ENCODE data around the gene ORAI1. TPM values are rescaled to one million over a fixed set of nuclear protein-coding genes. Genes with fewer than 3 reads are reported as not detected.
"Not testable (repeated sequence)": the region's sequence is repeated elsewhere in the genome, so short reads cannot be mapped to it uniquely, and the experiment has no call there.

Gene ORAI1
- total RNA-seq, 1 donor from 2014 or later = 10.3 TPM

- no peak for DNase-seq (ENCODE audit: low spot score in 2 of 2, unreplicated experiment in 2 of 2)
- Mint-ChIP-seq H3K36me3 (no peaks in the 10 kb centered on the region), H3K27me3 (ENCODE audit: low read depth) (no peaks in the 10 kb centered on the region), H3K4me3 (peak overlapping the region; percentile 80), H3K27ac (peak overlapping the region; percentile 73), H3K9me3 (no peaks in the 10 kb centered on the region), H3K4me1 (peaks cover 12% of the 10 kb centered on the region)
- no peak for TF ChIP-seq CTCF (IDR thresholded peaks at IDR 0.05; ENCODE audit: unreplicated experiment)
Observed at GRCh38 chr12:121673013-121673511, 46.7 kb downstream of the ORAI1 start.

- Mint-ChIP-seq H3K4me1 (peaks cover 21% of the 10 kb centered on the region), H3K4me3 (no peak overlapping the region), H3K9me3 (no peaks in the 10 kb centered on the region), H3K27me3 (ENCODE audit: low read depth) (no peaks in the 10 kb centered on the region), H3K36me3 (no peaks in the 10 kb centered on the region), H3K27ac (no peak overlapping the region)
- no peak for DNase-seq (ENCODE audit: low spot score in 2 of 2, unreplicated experiment in 2 of 2)
- TF ChIP-seq CTCF (IDR thresholded peaks at IDR 0.05; ENCODE audit: unreplicated experiment) = no peak
Observed at GRCh38 chr12:121676190-121676589, 49.9 kb downstream of the ORAI1 start.

GRCh38 chr12:121678305-121678704, 52.0 kb downstream of the ORAI1 start:
- peaks cover 16% of the 10 kb centered on the region for H3K4me1 Mint-ChIP-seq
- no peak overlapping the region for H3K4me3 Mint-ChIP-seq
- no peak for DNase-seq (ENCODE audit: low spot score in 2 of 2, unreplicated experiment in 2 of 2)
- no peak for TF ChIP-seq CTCF (IDR thresholded peaks at IDR 0.05; ENCODE audit: unreplicated experiment)
- H3K36me3 Mint-ChIP-seq = no peaks in the 10 kb centered on the region
- no peaks in the 10 kb centered on the region for H3K27me3 Mint-ChIP-seq (ENCODE audit: low read depth)
- H3K9me3 Mint-ChIP-seq = no peaks in the 10 kb centered on the region
- no peak overlapping the region for H3K27ac Mint-ChIP-seq

- H3K9me3 Mint-ChIP-seq = no peaks in the 10 kb centered on the region
- no peaks in the 10 kb centered on the region for H3K27me3 Mint-ChIP-seq (ENCODE audit: low read depth)
- no peak for TF ChIP-seq CTCF (IDR thresholded peaks at IDR 0.05; ENCODE audit: unreplicated experiment)
- no peak overlapping the region for H3K4me3 Mint-ChIP-seq
- peaks cover 13% of the 10 kb centered on the region for H3K4me1 Mint-ChIP-seq
- H3K36me3 Mint-ChIP-seq = no peaks in the 10 kb centered on the region
- DNase-seq (ENCODE audit: low spot score in 2 of 2, unreplicated experiment in 2 of 2) = no peak
- H3K27ac Mint-ChIP-seq = peak overlapping the region; percentile 57
Observed at GRCh38 chr12:121678716-121679300, 52.5 kb downstream of the ORAI1 start.

- H3K27ac Mint-ChIP-seq; DNase-seq (ENCODE audit: low spot score in 2 of 2, unreplicated experiment in 2 of 2); H3K9me3 Mint-ChIP-seq; H3K36me3 Mint-ChIP-seq; H3K27me3 Mint-ChIP-seq (ENCODE audit: low read depth); H3K4me3 Mint-ChIP-seq: not testable (repeated sequence)
- H3K4me1 Mint-ChIP-seq = peaks cover 13% of the 10 kb centered on the region
Observed at GRCh38 chr12:121679661-121680197, 53.4 kb downstream of the ORAI1 start.

- peak overlapping the region; percentile 3 for H3K27ac Mint-ChIP-seq
- H3K9me3 Mint-ChIP-seq = no peaks in the 10 kb centered on the region
- H3K4me3 Mint-ChIP-seq = no peak overlapping the region
- peaks cover 2% of the 10 kb centered on the region for H3K27me3 Mint-ChIP-seq (ENCODE audit: low read depth)
- DNase-seq (ENCODE audit: low spot score in 2 of 2, unreplicated experiment in 2 of 2) = no peak
- no peaks in the 10 kb centered on the region for H3K36me3 Mint-ChIP-seq
- TF ChIP-seq CTCF (IDR thresholded peaks at IDR 0.05; ENCODE audit: unreplicated experiment) = no peak
- H3K4me1 Mint-ChIP-seq = peaks cover 2% of the 10 kb centered on the region
Observed at GRCh38 chr12:121688966-121689365, 62.6 kb downstream of the ORAI1 start.

Measured in mesothelial cell of epicardium (in vitro differentiated cells).